GM18861 (cell line): ENCODE data around the gene ZNF462.
"Not testable (repeated sequence)": the region's sequence is repeated elsewhere in the genome, so short reads cannot be mapped to it uniquely, and the experiment has no call there.

ENCODE experiments used
- ATAC-seq: cut with Tn5 transposase; IDR thresholded peaks from one replicate; pipeline ENCODE4 v1.9.1; 2021; ENCODE audit not compliant: unreplicated experiment

The ZNF462 gene

GRCh38 chr9:106862821-106863720, at the start of gene ZNF462:
TSS of gene ZNF462 (plus strand) at chr9:106863166. CDS start at chr9:106923384, 60,218 bp downstream.
- ATAC-seq: no peak

DNA sequence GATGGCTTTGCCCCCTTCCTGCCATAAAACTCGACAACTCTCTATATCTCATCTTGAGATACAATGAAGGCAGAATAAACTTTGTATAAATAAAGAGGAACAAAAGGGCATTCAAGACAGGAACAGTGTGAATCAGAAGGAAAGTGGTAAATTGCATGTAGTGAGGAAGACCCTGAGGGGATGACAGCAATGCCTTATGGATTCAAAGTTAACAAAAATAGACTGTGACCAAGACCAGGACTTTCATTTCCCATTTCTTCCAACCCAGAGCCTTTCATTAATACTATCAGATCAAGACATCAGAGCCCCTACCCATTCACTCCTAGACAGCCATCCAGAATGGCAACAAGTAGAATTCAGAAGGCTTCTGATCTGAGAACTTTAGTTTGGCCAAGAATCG, 46.4 kb upstream of the ZNF462 start:
- ATAC-seq: peak; percentile 34

GRCh38 chr9:106818034-106818433, 44.9 kb upstream of the ZNF462 start:
- ATAC-seq: no peak

DNA sequence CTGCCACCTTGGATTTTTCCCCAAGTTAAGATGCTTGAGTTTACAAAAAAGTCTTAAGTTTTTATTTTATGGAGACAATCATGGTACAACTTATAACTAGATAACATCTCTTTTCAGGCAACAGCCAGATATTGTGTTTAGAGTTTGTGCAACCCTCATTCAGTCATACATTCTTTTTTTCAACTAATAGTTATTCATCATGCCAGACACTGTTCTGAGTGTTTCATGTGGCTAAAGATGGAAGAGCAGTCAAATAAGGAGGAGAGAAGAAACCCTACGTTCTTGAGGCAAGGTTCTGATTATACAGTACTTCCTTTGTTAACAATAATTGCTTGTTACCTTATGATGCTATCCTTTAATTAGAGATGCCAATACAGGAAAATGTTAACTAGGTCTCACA, 42.1 kb upstream of the ZNF462 start:
- no peak for ATAC-seq

GRCh38 chr9:106828070-106828469, 34.9 kb upstream of the ZNF462 start:
- ATAC-seq: no peak

- no peak for ATAC-seq
Measured at GRCh38 chr9:106828965-106829364, 34.0 kb upstream of the ZNF462 start.

DNA sequence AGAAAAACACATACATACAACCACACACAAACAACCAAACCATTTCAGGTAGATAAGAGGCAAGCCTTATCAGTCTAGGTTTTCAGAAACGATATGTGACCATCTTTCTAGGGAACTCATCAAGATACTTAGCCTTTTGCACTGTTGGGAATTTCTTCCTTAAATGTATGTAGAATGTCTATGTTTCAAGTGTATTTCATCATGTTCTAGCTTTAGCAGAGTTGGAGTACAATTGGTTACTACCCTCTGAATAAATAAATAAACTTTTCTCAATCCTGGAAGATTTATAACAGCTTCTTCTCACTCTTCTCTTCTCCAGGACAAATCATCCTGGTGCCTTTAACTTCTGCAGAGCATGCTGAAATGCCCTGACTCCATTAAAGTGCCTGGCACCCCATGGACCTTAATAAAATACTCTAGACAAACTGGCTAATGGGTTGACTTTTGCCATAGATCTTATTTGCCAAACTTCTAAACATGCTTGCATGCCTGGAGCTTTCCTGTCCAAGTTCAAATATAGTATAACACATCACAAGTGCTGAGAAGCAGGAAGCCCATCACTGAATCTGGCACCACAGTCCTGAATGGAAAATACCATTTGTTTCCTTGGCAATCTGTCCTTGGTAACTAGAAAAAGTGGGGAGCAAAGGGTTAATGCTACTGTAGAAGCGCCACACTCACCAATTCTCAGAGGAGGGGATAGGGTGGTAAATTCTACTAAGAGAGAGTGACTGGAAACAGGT, 33.1 kb upstream of the ZNF462 start:
- ATAC-seq: no peak

DNA sequence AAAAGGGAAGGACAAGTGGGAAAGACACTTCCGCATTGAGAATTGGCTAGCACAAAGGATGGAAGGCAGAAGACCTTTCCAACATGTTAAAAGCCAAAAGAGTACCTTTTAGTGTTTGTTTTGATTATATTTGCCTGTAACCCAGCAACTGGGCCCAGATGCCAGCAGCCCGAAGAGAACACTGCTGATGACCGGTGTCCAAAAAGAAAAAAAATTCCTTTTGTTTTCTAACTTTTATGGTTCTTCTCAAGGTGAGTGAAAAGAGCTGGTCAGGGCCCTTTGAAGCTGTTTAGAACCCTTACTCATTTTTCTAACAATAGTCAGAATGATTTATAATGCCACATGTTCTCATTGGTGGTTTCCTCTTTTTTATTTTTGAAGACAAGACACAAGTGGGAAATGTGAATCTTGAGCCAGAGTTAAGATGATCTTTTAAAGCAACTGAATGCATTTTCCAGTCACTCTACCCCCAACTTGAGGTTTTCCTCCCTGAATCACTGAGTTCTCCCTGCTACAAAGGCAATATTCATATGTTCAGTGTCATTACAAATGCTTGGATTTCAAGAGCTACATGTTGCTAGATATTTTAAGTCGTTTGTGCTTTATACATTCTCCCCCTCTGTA, 32.3 kb upstream of the ZNF462 start:
- ATAC-seq: no peak

GRCh38 chr9:106834888-106835287, 28.1 kb upstream of the ZNF462 start:
- no peak for ATAC-seq

DNA sequence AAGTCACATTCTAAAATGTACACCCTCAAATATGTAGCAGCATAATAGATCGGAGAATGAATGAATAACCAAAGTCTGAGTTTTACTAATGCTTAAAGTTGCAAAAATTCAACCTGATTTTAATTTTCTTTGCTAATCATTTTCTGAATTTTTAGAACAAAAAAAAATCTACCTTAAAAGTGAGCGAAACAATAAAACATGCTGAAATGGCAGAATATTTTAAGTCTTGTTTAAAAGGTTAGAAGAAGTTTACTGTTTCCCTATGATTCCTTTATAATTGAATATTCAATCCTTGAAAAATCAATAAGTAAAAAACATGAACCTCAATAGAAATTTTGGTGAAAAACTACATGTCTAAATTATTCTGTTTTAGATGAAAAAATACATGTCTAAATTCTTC, 27.1 kb upstream of the ZNF462 start:
- ATAC-seq: no peak

GRCh38 chr9:106843371-106843770, 19.6 kb upstream of the ZNF462 start:
- no peak for ATAC-seq

DNA sequence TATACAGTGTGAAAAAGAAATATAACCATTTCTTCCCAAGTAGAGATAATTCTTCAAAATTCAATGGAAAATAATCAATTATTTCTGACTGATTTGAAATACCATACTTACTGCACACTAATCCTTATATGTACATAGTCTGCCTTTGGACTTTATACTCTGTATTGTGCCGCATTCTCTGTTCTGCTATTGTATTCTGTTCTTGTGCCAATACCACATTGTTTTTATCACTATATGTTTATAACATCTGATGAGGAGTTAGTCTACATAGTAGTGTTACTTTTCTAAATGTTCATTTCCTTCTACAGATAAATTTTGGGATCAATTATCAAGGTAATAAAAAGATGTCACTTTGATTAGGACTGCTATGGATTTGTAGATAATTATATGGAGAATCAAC, 16.7 kb upstream of the ZNF462 start:
- no peak for ATAC-seq

- ATAC-seq: no peak
Measured at GRCh38 chr9:106846857-106847256, 16.1 kb upstream of the ZNF462 start.

- ATAC-seq: not testable (repeated sequence)
Measured at GRCh38 chr9:106851640-106852039, 11.3 kb upstream of the ZNF462 start.

GRCh38 chr9:106857811-106858470, 5.0 kb upstream of the ZNF462 start:
- ATAC-seq: no peak

- no peak for ATAC-seq
Measured at GRCh38 chr9:106859957-106860720, 2.8 kb upstream of the ZNF462 start.

DNA sequence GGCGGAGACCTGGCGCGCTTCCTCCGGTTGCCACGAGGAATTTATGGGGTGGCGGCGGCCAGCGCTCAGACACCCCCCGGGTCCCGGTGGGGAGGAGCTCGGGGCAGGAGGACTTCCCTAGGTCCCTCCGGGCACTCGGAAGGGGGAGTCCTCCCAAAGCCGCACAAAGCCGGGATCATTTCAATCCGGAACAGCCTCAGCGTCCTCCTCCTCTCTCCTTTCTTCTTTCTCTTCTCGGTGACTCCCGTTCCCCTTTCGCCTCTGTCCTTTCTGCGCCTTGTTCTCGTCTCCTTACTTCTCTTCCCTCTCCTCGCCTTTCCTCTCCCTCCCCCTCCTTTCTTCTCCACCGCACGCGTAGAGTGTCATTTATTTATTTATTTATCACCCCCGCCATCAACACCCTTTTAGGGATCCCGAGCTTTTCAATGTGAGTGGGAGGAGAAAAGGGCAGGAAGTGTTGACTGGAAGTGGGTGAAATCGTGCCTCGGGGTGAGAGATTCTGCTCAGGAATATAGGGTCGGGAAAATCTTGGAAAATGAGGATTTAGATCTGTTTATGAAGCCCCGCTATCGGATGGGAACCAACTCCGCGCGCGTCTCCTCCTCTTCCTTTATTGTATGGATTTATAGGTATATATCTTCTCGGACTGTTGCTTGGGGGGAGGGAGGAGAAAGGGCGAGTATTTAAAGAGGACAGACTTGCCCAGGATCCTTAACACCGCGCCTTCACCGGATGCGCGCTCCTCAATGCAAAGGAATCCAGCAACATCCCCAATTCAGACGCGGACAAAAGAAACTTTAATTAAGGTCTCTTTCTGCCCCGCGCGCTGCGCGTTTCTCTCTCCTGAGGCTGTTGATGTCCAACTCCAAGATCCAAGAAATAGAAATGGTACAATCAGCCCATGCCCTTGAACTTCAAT, 2.0 kb upstream of the ZNF462 start:
- ATAC-seq: no peak

- no peak for ATAC-seq
Measured at GRCh38 chr9:106861640-106862109, 1.3 kb upstream of the ZNF462 start.

GRCh38 chr9:106862110-106862820, 701 bp upstream of the ZNF462 start:
- ATAC-seq: no peak
